ENCODE data around the gene MRC1. TPM values are rescaled to one million over a fixed set of nuclear protein-coding genes. Genes with fewer than 3 reads are reported as not detected.

Gene MRC1
- polyA plus RNA-seq, 2 of the 4 experiments (the other 2 are of a cell fraction) = not detected

DNA sequence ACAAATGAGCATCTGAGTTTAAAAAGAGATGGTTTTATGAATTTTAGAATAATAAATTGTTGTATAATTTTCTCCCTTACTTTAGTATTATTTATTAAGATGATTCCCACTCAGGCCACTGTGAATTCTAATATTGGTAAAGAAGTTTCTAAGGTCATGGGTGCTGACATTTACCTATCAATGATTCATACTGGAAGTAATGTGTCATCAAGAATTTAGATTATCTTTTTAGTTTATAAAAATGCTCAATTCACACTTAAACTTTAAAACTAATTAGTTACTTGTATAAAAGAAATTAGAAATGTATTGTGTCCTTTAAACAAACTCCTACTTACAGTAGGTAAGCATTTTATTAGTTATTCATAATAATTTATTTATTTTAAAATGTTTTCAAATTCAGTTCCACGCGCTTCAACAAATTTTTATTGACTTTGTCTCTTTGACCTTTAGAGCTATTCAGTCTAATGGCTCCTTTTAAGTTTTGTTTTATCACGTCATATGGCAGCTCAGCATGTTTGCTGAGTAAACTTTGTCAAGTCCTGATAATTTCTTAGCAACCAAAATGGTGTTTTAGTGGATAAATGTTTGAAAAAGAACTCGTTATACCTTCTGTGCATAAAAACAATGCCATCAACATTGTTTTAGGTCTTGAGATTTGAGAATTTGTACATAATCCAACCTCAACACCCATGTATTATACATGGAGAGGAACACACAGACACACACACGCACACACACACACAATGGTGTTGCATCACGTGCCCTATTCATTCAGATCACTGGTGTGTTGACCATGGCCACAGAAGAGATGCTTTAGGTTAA lies 15.1 kb upstream of the MRC1 start (continued):
- TF ChIP-seq RARB (CRISPR knock-in tag; IDR thresholded peaks at IDR 0.05) = no peak
- no peak for TF ChIP-seq ZNF302 (CRISPR knock-in tag; IDR thresholded peaks at IDR 0.05)
- no peak for TF ChIP-seq RNF2 (IDR thresholded peaks at IDR 0.05; ENCODE audit: borderline replicate concordance, low read depth)
- TF ChIP-seq, protein P1, sequence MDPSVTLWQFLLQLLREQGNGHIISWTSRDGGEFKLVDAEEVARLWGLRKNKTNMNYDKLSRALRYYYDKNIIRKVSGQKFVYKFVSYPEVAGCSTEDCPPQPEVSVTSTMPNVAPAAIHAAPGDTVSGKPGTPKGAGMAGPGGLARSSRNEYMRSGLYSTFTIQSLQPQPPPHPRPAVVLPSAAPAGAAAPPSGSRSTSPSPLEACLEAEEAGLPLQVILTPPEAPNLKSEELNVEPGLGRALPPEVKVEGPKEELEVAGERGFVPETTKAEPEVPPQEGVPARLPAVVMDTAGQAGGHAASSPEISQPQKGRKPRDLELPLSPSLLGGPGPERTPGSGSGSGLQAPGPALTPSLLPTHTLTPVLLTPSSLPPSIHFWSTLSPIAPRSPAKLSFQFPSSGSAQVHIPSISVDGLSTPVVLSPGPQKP (IDR thresholded peaks at IDR 0.05; ENCODE audit: low read depth, low read length) = no peak
- no peak for TF ChIP-seq PHF8 (IDR thresholded peaks at IDR 0.05; ENCODE audit: borderline replicate concordance, low read depth)
- TF ChIP-seq, protein P2, sequence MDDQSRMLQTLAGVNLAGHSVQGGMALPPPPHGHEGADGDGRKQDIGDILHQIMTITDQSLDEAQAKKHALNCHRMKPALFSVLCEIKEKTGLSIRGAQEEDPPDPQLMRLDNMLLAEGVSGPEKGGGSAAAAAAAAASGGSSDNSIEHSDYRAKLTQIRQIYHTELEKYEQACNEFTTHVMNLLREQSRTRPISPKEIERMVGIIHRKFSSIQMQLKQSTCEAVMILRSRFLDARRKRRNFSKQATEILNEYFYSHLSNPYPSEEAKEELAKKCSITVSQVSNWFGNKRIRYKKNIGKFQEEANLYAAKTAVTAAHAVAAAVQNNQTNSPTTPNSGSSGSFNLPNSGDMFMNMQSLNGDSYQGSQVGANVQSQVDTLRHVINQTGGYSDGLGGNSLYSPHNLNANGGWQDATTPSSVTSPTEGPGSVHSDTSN (IDR thresholded peaks at IDR 0.05) = no peak
- TF ChIP-seq CHD4 (IDR thresholded peaks at IDR 0.05; ENCODE audit: borderline replicate concordance) = no peak
- no peak for TF ChIP-seq POLR2A (IDR thresholded peaks at IDR 0.05; ENCODE audit: low read length)
- TF ChIP-seq POLR2AphosphoS2 (conservative IDR thresholded peaks at IDR 0.05; ENCODE audit: low read length) = no peak
- no peak for TF ChIP-seq CBX2 (IDR thresholded peaks at IDR 0.05; ENCODE audit: borderline replicate concordance, low read depth)
- TF ChIP-seq EHMT2 (IDR thresholded peaks at IDR 0.05; ENCODE audit: low read depth) = no peak
- TF ChIP-seq EHF (CRISPR knock-in tag; IDR thresholded peaks at IDR 0.05) = no peak
- no peak for TF ChIP-seq CBX8 (IDR thresholded peaks at IDR 0.05)
- TF ChIP-seq, protein P3, sequence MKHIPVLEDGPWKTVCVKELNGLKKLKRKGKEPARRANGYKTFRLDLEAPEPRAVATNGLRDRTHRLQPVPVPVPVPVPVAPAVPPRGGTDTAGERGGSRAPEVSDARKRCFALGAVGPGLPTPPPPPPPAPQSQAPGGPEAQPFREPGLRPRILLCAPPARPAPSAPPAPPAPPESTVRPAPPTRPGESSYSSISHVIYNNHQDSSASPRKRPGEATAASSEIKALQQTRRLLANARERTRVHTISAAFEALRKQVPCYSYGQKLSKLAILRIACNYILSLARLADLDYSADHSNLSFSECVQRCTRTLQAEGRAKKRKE (CRISPR knock-in tag; IDR thresholded peaks at IDR 0.05; ENCODE audit: low read depth) = no peak
- no peak for TF ChIP-seq SMC3 (IDR thresholded peaks at IDR 0.05)
- TF ChIP-seq EP300 (IDR thresholded peaks at IDR 0.05) = peak in 1 of 2 experiments; percentile 62; a peak in 1 of 5 replicates
- TF ChIP-seq FOSL2 (IDR thresholded peaks at IDR 0.05) = peak; percentile 58
- TF ChIP-seq FOSL2 (CRISPR knock-in tag; IDR thresholded peaks at IDR 0.05) = peak; percentile 71
- TF ChIP-seq, protein P4, sequence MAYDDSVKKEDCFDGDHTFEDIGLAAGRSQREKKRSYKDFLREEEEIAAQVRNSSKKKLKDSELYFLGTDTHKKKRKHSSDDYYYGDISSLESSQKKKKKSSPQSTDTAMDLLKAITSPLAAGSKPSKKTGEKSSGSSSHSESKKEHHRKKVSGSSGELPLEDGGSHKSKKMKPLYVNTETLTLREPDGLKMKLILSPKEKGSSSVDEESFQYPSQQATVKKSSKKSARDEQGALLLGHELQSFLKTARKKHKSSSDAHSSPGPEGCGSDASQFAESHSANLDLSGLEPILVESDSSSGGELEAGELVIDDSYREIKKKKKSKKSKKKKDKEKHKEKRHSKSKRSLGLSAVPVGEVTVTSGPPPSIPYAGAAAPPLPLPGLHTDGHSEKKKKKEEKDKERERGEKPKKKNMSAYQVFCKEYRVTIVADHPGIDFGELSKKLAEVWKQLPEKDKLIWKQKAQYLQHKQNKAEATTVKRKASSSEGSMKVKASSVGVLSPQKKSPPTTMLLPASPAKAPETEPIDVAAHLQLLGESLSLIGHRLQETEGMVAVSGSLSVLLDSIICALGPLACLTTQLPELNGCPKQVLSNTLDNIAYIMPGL (CRISPR knock-in tag; IDR thresholded peaks at IDR 0.05; ENCODE audit: borderline replicate concordance) = no peak
- TF ChIP-seq KDM1A (IDR thresholded peaks at IDR 0.05; ENCODE audit: low read depth) = no peak
- no peak for TF ChIP-seq HEYL (CRISPR knock-in tag; IDR thresholded peaks at IDR 0.05)

DNA sequence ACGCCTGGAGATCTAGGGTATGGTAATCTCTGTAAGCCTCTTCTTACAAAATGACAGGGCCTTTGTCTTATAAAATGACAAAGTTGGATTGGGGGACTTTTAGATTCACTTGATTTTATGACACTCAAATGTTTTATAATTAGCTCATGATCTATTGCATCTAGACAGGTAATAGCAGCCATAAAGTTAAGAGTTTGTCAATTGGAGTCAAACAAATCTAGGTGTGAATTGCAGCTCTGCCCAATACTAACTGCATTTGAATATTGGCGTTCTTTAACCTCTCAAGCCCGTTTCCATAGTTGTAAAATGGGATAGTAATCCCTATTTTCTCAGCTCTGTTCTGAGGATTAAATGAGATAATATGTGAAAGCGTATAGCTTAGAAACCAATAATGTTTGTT lies 14.1 kb upstream of the MRC1 start:
- peaks cover 42% of the 10 kb centered on the region for H3K4me1 ChIP-seq
- no peak for FAIRE-seq
- WGBS (ENCODE audit: missing lambda C conversion rate) = 87% methylated on average over 4 of the region's 4 CpGs
- CTCF ChIA-PET = interaction anchor here (0.8 to 1.9 kb wide), 7 partner anchors 10 to 421 kb away, joined by 3 to 5 read pairs (median 4); no protein-coding TSS in a partner anchor
- no peak for DNase-seq (ENCODE audit: low read depth in 1 of 2, low spot score in 1 of 2)
- POLR2A ChIA-PET = interaction anchor here (1.4 kb wide), 1 partner anchor 151 kb away, joined by 5 read pairs; the partner anchor contains the start of gene STAM
- peak overlapping the region; percentile 63 to 80; a peak in 5 of 6 replicates for H3K27ac ChIP-seq
- TF ChIP-seq RNF2 (IDR thresholded peaks at IDR 0.05; ENCODE audit: borderline replicate concordance, low read depth) = no peak
- TF ChIP-seq RFX5 (IDR thresholded peaks at IDR 0.05) = no peak
- TF ChIP-seq, protein P5, sequence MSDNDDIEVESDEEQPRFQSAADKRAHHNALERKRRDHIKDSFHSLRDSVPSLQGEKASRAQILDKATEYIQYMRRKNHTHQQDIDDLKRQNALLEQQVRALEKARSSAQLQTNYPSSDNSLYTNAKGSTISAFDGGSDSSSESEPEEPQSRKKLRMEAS (IDR thresholded peaks at IDR 0.05) = no peak
- no peak for TF ChIP-seq HDAC2 (IDR thresholded peaks at IDR 0.05)
- no peak for TF ChIP-seq SREBF2 (IDR thresholded peaks at IDR 0.05)
- TF ChIP-seq, protein P6, sequence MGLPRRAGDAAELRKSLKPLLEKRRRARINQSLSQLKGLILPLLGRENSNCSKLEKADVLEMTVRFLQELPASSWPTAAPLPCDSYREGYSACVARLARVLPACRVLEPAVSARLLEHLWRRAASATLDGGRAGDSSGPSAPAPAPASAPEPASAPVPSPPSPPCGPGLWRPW (IDR thresholded peaks at IDR 0.05) = no peak
- no peak for TF ChIP-seq POLR2A (IDR thresholded peaks at IDR 0.05; ENCODE audit: low read length)
- no peak overlapping the region for H3K4me3 ChIP-seq
- no peak for ATAC-seq
- H3K4me2 ChIP-seq = no peak overlapping the region
- no peaks in the 10 kb centered on the region; the same call in 2 of the 3 replicates for H3K9me3 ChIP-seq
